ENCODE results near the gene SNX1.

The SNX1 gene

DNA sequence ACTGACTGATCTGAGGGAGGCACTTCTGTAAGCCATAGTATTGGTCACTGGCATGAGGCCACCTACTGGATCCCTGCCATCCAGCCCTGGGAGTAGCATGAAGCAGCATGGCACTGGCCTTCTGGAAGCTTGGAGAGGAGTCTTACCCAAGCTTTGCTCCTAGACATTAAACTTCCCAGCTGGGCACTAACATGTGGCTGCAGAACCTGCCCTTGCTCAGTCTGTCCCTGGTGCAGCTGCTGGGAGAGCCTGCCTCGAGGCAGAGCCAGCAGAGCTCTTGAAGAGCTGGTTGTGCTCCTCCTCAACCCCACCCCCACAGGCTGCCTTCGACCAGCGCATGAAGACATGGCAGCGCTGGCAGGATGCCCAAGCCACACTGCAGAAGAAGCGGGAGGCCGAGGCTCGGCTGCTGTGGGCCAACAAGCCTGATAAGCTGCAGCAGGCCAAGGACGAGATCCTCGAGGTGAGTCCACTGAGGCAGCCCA lies 38.6 kb downstream of the SNX1 start:
- peak; percentile 39 for DNase-seq (ENCODE audit: low read depth)
- TF ChIP-seq, protein P1, sequence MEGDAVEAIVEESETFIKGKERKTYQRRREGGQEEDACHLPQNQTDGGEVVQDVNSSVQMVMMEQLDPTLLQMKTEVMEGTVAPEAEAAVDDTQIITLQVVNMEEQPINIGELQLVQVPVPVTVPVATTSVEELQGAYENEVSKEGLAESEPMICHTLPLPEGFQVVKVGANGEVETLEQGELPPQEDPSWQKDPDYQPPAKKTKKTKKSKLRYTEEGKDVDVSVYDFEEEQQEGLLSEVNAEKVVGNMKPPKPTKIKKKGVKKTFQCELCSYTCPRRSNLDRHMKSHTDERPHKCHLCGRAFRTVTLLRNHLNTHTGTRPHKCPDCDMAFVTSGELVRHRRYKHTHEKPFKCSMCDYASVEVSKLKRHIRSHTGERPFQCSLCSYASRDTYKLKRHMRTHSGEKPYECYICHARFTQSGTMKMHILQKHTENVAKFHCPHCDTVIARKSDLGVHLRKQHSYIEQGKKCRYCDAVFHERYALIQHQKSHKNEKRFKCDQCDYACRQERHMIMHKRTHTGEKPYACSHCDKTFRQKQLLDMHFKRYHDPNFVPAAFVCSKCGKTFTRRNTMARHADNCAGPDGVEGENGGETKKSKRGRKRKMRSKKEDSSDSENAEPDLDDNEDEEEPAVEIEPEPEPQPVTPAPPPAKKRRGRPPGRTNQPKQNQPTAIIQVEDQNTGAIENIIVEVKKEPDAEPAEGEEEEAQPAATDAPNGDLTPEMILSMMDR (conservative IDR thresholded peaks at IDR 0.05; ENCODE audit: low read length), result no peak
- no peak overlapping the region for H3K4me3 ChIP-seq (ENCODE audit: low read length)

DNA sequence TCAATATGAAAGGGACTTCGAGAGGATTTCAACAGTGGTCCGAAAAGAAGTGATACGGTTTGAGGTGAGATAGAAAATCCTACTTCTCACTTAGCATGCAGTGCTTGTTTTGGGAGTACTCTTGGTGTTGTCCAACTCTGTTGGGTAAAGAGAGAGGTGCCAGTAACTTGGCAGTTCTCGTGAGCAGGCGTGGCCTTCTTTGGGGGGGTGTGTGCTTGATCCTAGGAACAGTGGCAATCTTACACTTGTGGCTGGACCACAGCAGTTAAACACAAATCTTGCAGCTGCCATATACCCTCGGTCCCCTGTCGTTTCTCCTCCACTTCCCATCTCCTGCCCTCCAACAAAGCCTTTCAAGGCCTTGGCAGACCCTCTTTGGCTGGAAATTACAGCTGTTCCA lies 40.6 kb downstream of the SNX1 start:
- TF ChIP-seq, protein P1 (conservative IDR thresholded peaks at IDR 0.05; ENCODE audit: low read length), result no peak
- H3K4me3 ChIP-seq (ENCODE audit: low read length), result no peak overlapping the region
- no peak for DNase-seq (ENCODE audit: low read depth)

DNA sequence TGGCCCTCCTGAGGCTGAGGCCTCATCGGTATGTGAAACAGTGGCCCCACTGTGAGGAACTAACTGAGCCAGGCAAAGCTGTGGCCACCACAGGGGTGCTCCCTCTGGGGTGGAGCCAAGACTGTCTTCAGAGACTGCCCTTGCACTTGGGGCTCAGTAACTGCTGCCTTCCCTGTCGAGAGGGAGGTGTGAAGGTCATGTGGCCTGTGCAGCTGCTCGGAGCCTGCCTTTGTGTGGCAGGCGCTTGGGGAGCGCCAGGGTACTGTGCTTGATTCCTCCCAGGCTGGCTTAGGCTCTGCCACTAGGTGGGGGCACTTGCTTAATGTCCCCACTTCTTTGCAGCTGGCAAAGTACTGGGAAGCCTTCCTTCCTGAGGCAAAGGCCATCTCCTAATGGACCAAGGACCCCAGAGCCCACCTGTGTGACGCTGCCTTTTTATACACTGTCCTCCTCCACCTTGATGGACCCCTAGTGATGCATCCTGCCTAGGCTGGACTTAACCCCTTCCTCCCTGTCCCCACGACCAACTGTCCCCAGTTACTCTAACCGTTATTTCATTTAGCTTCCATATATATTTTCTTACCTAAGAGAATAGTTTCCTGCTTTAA lies 41.5 kb downstream of the SNX1 start:
- TF ChIP-seq, protein P1 (conservative IDR thresholded peaks at IDR 0.05; ENCODE audit: low read length), result no peak
- no peak overlapping the region for H3K4me3 ChIP-seq (ENCODE audit: low read length)
- DNase-seq (ENCODE audit: low read depth), result no peak

DNA sequence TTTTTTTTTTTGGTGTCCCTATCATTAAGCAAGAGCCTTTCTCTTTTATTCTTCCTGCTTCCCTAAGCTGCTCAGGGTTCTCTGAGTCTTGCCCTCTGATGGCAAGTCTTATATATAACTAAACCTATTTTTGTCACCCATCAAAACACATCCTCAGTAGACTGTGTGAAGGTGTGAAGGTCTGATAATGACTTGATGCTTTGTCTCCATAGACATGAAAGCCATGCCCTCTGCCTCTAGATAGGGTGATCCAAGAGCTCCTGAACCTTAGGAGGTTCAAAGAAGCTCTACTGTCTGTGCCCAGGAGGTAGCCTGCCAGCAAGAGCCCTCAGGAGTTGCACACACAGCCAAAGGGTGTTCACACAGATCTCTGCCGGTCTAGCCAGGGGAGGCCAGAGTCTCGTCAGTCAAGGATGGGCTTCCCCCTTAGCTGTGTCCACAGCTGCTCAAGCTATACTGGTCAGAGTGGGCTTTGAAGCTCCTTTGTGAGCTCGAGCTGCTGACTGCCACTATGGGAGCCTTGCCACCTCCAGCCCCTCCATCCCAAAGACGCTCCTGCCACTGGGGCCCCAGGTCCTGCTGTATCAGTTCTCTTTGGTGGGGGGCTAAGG lies 42.7 kb downstream of the SNX1 start:
- no peak overlapping the region for H3K4me3 ChIP-seq (ENCODE audit: low read length)
- DNase-seq (ENCODE audit: low read depth), result no peak
- TF ChIP-seq, protein P1 (conservative IDR thresholded peaks at IDR 0.05; ENCODE audit: low read length), result no peak

DNA sequence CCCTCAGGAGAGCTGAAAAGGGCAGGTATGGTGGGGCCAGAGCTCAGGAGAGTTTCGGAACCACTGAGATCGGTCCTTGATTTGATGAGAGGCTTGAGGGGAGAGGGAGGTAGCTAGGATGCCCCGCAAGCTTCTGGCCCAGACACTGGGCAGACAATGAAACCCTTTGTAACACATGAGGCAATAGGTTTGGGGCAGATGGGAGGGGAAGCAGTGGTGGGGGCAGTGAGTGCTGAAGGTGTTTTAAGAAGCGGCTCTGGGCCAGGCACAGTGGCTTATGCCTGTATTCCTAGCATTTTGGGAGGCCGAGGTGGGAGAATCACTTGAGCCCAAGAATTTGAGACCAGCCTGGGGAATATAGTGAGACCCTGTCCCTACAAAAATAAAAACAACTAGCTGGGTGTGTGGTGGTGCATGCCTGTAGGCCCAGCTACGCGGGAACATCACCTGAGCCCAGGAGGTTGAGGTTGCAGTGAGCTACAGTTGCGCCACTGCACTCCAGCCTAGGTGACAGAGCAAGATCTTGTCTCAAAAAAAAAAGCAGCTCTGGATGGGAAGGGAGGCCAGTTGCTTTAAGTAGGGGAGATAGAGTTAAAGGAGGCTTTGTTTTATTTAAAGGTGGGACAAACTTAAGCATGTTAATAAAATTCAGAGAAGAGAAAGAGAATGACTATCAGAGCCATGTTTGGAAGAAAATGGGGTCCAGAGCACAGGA lies 46.2 kb downstream of the SNX1 start:
- TF ChIP-seq, protein P1 (conservative IDR thresholded peaks at IDR 0.05; ENCODE audit: low read length), result no peak
- DNase-seq (ENCODE audit: low read depth), result no peak
- no peak overlapping the region for H3K4me3 ChIP-seq (ENCODE audit: low read length)

DNA sequence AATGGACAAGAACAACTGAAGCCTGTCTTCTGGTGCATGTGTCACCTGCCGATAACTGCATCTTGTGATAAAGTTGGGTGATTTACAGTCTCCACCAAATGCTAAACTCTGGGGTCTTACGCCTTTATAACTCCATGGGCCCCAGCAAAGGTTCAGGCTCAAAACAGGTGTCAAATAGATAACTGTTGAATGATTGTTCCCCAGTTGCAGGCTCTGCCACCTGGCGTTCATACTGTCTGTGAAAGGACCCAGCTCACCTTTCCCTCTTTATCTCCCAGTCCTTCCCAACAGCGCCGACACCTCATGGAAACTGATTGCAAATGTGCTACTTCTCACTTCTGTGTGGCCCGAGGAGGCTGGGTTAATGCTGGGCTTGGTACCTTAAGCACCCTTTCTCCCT lies 47.5 kb downstream of the SNX1 start:
- H3K4me3 ChIP-seq (ENCODE audit: low read length), result no peak overlapping the region
- TF ChIP-seq, protein P1 (conservative IDR thresholded peaks at IDR 0.05; ENCODE audit: low read length), result no peak
- DNase-seq (ENCODE audit: low read depth), result no peak

DNA sequence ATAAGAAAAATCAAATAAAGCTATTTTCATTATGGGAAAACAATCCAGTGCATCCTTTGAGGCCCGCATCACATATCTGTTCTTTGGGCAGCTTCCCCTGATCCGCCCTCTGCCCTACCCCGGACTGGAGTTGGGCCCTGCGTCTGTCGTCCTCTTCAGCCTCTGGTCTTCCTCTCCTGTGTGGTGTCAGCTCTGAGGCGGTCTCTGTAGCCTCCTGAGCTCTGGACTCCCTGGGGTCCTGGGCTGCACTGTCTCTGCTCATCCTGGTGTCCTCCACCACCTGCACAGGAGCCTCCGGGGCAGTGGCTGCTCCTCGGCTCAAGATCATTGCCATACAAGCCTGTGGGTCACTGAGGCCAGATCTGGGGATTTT lies 48.4 kb downstream of the SNX1 start:
- TF ChIP-seq, protein P1 (conservative IDR thresholded peaks at IDR 0.05; ENCODE audit: low read length), result no peak
- DNase-seq (ENCODE audit: low read depth), result no peak
- no peak overlapping the region for H3K4me3 ChIP-seq (ENCODE audit: low read length)

Data from AG10803 (cell line).